NCI-H345 treated with DMSO at 0.1 percent for 48 hours (cell line): ENCODE results near the gene ACAD9.
"Not testable (repeated sequence)": the region's sequence is repeated elsewhere in the genome, so short reads cannot be mapped to it uniquely, and the experiment has no call there.

Experiments used
- DNase-seq: peaks from one replicate; lab custom pipeline; 2025; ENCODE audit not compliant: unreplicated experiment; lab: John Stamatoyannopoulos, UW

Gene ACAD9

GRCh38 chr3:128879125-128879969, at the start of gene ACAD9:
ACAD9 (plus strand) TSS chr3:128879620; CDS start chr3:128879692, 72 bp downstream.
- peak; percentile 87 for DNase-seq

- DNase-seq: not testable (repeated sequence)
These were observed 49.3 kb upstream of the ACAD9 start for GRCh38 chr3:128829925-128830625.

GRCh38 chr3:128830762-128831161, 48.7 kb upstream of the ACAD9 start:
- not testable (repeated sequence) for DNase-seq

- DNase-seq: not testable (repeated sequence)
These were observed 46.4 kb upstream of the ACAD9 start for GRCh38 chr3:128832979-128833378.

GRCh38 chr3:128835096-128835495, 44.3 kb upstream of the ACAD9 start:
- DNase-seq: no peak

- no peak for DNase-seq
These were observed 37.2 kb upstream of the ACAD9 start for GRCh38 chr3:128841926-128842920.

GRCh38 chr3:128844502-128844901, 34.9 kb upstream of the ACAD9 start:
- no peak for DNase-seq

GRCh38 chr3:128845119-128845777, 34.2 kb upstream of the ACAD9 start:
- no peak for DNase-seq

- peak; percentile 14 for DNase-seq
These were observed 33.5 kb upstream of the ACAD9 start for GRCh38 chr3:128845778-128846485.

- DNase-seq: no peak
These were observed 32.9 kb upstream of the ACAD9 start for GRCh38 chr3:128846486-128846891.

- no peak for DNase-seq
These were observed 31.6 kb upstream of the ACAD9 start for GRCh38 chr3:128847666-128848370.

GRCh38 chr3:128848936-128849335, 30.5 kb upstream of the ACAD9 start:
- DNase-seq: no peak

- DNase-seq: no peak
These were observed 29.4 kb upstream of the ACAD9 start for GRCh38 chr3:128849911-128850455.

- no peak for DNase-seq
These were observed 28.9 kb upstream of the ACAD9 start for GRCh38 chr3:128850544-128850943.

GRCh38 chr3:128851601-128852000, 27.8 kb upstream of the ACAD9 start:
- DNase-seq: no peak

- DNase-seq: no peak
These were observed 25.6 kb upstream of the ACAD9 start for GRCh38 chr3:128853826-128854225.

- DNase-seq: no peak
These were observed 24.9 kb upstream of the ACAD9 start for GRCh38 chr3:128854475-128854874.

- no peak for DNase-seq
These were observed 23.9 kb upstream of the ACAD9 start for GRCh38 chr3:128855569-128855968.

GRCh38 chr3:128858167-128858566, 21.3 kb upstream of the ACAD9 start:
- DNase-seq: no peak
